ENCODE results near the gene TREML4. TPM values are rescaled to one million over a fixed set of nuclear protein-coding genes. Genes with fewer than 3 reads are reported as not detected.
A peak's percentile ranks its signal among the peaks of the same experiment; 100 is the strongest.

TREML4 gene
- total and polyA plus RNA-seq, 2 of the 8 experiments (the other 6 are each of a cell fraction or from before 2014, with no cell fraction given): not detected

GRCh38 chr6:41226752-41227151, 1.4 kb upstream of the TREML4 start:
- DNase-seq (ENCODE audit: low read depth in 1 of 2, low spot score in 2 of 2) (no peak), FAIRE-seq (peak; percentile 48)
- H3K56ac ChIP-seq (replicated peaks; ENCODE audit: insufficient read length, low read depth, low read length): no peak overlapping the region
- H2AK5ac ChIP-seq (ENCODE audit: low read depth, low read length): no peak overlapping the region
- no peaks in the 10 kb centered on the region for H3K36me3 ChIP-seq (ENCODE audit: control insufficient read depth in 2 of 4, insufficient read depth in 4 of 4, low read length in 3 of 4)
- H3K9me3 ChIP-seq (ENCODE audit: insufficient read depth in 2 of 2, low read depth in 1 of 2, low read length in 1 of 2): no peaks in the 10 kb centered on the region
- POLR2A ChIA-PET (ENCODE audit: partially characterized antibody): no interaction called here
- no peaks in the 10 kb centered on the region for H3K4me1 ChIP-seq (replicated peaks in 1 of 4; ENCODE audit: control insufficient read depth in 3 of 4, insufficient read depth in 4 of 4, low read length in 3 of 4)
- no peaks in the 10 kb centered on the region for H3K79me2 ChIP-seq (ENCODE audit: control insufficient read depth in 1 of 2, insufficient read depth in 2 of 2, low read length in 2 of 2)
- no peaks in the 10 kb centered on the region; a peak in 1 of 7 replicates for H3K27me3 ChIP-seq (replicated peaks in 1 of 4; ENCODE audit: control insufficient read depth in 3 of 4, extremely low read depth in 1 of 4, insufficient read depth in 3 of 4, low read length in 3 of 4)
- no peak overlapping the region for H3K14ac ChIP-seq (ENCODE audit: insufficient read length)
- no peak overlapping the region for H2BK120ac ChIP-seq (replicated peaks; ENCODE audit: low read depth, low read length)
- 72% methylated on average over 3 of the region's 3 CpGs; no CpG with 5 or more reads in 1 of the 2 experiments for WGBS, 2 experiments (ENCODE audit: extremely low coverage in 1 of 2, insufficient coverage in 1 of 2, insufficient read length in 1 of 2, insufficient replicate concordance in 2 of 2, low coverage in 1 of 2, low lambda C conversion rate in 2 of 2, missing lambda C conversion rate in 1 of 2)
- no peak overlapping the region for H3K18ac ChIP-seq (ENCODE audit: extremely low read depth, low read length)
- no peak overlapping the region for H3K4ac ChIP-seq (replicated peaks; ENCODE audit: insufficient read length, low read depth, low read length)
- H3K23ac ChIP-seq (ENCODE audit: insufficient read length): no peak overlapping the region
- H4K5ac ChIP-seq (ENCODE audit: insufficient read length, low read depth, low read length): no peak overlapping the region
- H4K8ac ChIP-seq (ENCODE audit: extremely low read depth, insufficient read depth, low read length): no peak overlapping the region
- CTCF ChIA-PET (ENCODE audit: partially characterized antibody): no interaction called here
- H3K79me1 ChIP-seq (ENCODE audit: low read depth, low read length): no peaks in the 10 kb centered on the region
- no peak overlapping the region for H3K4me2 ChIP-seq (ENCODE audit: insufficient read depth in 1 of 2, low read depth in 2 of 2, low read length in 2 of 2)
- H3K27ac ChIP-seq (ENCODE audit: low read depth, low read length): no peak overlapping the region
- no peaks in the 10 kb centered on the region for H3K23me2 ChIP-seq (ENCODE audit: low read depth, low read length)
- H2BK20ac ChIP-seq (ENCODE audit: low read length): no peak overlapping the region
- no peak overlapping the region for H2AFZ ChIP-seq (ENCODE audit: low read length)
- no peak overlapping the region for H3K9ac ChIP-seq (replicated peaks in 1 of 4; ENCODE audit: extremely low read depth in 1 of 4, low read depth in 3 of 4, low read length in 3 of 4)
- H4K91ac ChIP-seq (replicated peaks; ENCODE audit: insufficient read length, low read length): no peak overlapping the region
- no peak overlapping the region for H2BK5ac ChIP-seq (ENCODE audit: low read depth, low read length)
- H2BK12ac ChIP-seq (ENCODE audit: low read depth, low read length): no peak overlapping the region
- no peak overlapping the region for H2BK15ac ChIP-seq (ENCODE audit: low read length)
- H3K4me3 ChIP-seq (ENCODE audit: extremely low read depth in 1 of 4, insufficient read depth in 2 of 4, low read depth in 3 of 4, low read length in 4 of 4): no peak overlapping the region
- no peaks in the 10 kb centered on the region for H4K20me1 ChIP-seq (replicated peaks in 1 of 2; ENCODE audit: control insufficient read depth in 1 of 2, insufficient read depth in 2 of 2, low read length in 2 of 2)
- TF ChIP-seq MAFK (IDR thresholded peaks at IDR 0.05; ENCODE audit: low read depth, low read length) (no peak), CHD1 (IDR thresholded peaks at IDR 0.05; ENCODE audit: low read depth, low read length) (no peak), CBX8 (IDR thresholded peaks at IDR 0.05; ENCODE audit: borderline replicate concordance, low read depth, low read length) (no peak), BACH1 (IDR thresholded peaks at IDR 0.05; ENCODE audit: low read length) (no peak), SP2 (IDR thresholded peaks at IDR 0.05; ENCODE audit: low read length) (no peak), GABPA (IDR thresholded peaks at IDR 0.05; ENCODE audit: borderline replicate concordance, insufficient read depth, low read length) (no peak), SAP30 (IDR thresholded peaks at IDR 0.05; ENCODE audit: insufficient read depth, insufficient replicate concordance, low read length) (no peak), KDM4A (IDR thresholded peaks at IDR 0.05; ENCODE audit: low read depth, low read length, severe bottlenecking) (no peak), RXRA (IDR thresholded peaks at IDR 0.05; ENCODE audit: insufficient read depth, low read depth, low read length) (no peak), USF2 (IDR thresholded peaks at IDR 0.05; ENCODE audit: low read length) (no peak), GTF2F1 (IDR thresholded peaks at IDR 0.05; ENCODE audit: borderline replicate concordance, low read depth, low read length) (no peak), HDAC2 (IDR thresholded peaks at IDR 0.05; ENCODE audit: borderline replicate concordance in 1 of 2, low read depth in 2 of 2, low read length in 2 of 2) (no peak), ZNF274 (IDR thresholded peaks at IDR 0.05; ENCODE audit: borderline replicate concordance, extremely low read depth, low read length) (no peak), POU5F1 (IDR thresholded peaks at IDR 0.05; ENCODE audit: low read depth, low read length) (no peak)
